ENCODE measurements around the gene IDH2. TPM values are rescaled to one million over a fixed set of nuclear protein-coding genes. Genes with fewer than 3 reads are reported as not detected.
"Not testable (repeated sequence)": the region's sequence is repeated elsewhere in the genome, so short reads cannot be mapped to it uniquely, and the experiment has no call there.

Gene IDH2
- total RNA-seq, 3 donors from 2014 or later (not counting 1 experiment from before 2014, with no cell fraction given), result 72.3 to 91.5 (median 81.0) TPM

DNA sequence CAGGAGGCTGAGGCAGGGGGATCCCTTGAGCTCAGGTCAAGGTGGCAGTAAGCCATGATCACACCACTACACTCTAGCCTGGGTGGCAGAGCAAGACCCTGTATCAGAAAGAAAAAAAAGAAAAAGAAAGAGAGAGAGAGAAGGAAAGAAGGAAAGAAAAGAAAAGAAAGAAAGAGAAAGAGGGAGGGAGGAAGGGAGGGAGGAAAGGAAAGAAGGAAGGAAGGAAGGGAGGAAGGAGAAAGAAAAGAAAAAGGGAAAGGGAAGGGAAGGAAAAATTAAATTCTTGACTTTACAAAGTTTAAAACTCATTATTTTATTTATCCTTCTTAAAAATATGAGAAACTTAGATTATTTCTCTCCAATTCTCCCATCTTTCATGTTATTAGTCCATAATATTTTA lies 17.1 kb upstream of the IDH2 start:
- no peak overlapping the region for H3K4me3 Mint-ChIP-seq
- H3K27ac Mint-ChIP-seq, result no peak overlapping the region
- H3K4me1 Mint-ChIP-seq, result no peaks in the 10 kb centered on the region
- no peaks in the 10 kb centered on the region for H3K4me1 ChIP-seq (ENCODE audit: control insufficient read depth, insufficient read depth, low read length)
- no peak overlapping the region for H3K4me3 ChIP-seq (ENCODE audit: low read length)
- H3K27me3 ChIP-seq (ENCODE audit: control insufficient read depth, insufficient read depth, low read length), result no peaks in the 10 kb centered on the region
- TF ChIP-seq, protein P1, sequence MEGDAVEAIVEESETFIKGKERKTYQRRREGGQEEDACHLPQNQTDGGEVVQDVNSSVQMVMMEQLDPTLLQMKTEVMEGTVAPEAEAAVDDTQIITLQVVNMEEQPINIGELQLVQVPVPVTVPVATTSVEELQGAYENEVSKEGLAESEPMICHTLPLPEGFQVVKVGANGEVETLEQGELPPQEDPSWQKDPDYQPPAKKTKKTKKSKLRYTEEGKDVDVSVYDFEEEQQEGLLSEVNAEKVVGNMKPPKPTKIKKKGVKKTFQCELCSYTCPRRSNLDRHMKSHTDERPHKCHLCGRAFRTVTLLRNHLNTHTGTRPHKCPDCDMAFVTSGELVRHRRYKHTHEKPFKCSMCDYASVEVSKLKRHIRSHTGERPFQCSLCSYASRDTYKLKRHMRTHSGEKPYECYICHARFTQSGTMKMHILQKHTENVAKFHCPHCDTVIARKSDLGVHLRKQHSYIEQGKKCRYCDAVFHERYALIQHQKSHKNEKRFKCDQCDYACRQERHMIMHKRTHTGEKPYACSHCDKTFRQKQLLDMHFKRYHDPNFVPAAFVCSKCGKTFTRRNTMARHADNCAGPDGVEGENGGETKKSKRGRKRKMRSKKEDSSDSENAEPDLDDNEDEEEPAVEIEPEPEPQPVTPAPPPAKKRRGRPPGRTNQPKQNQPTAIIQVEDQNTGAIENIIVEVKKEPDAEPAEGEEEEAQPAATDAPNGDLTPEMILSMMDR (IDR thresholded peaks at IDR 0.05), result no peak
- no peak overlapping the region for H3K27ac ChIP-seq (ENCODE audit: low read length)
- DNase-seq, result no peak
- no peaks in the 10 kb centered on the region for H3K36me3 ChIP-seq (ENCODE audit: control insufficient read depth, insufficient read depth, low read length)
- peaks cover 7% of the 10 kb centered on the region for H3K9me3 ChIP-seq (ENCODE audit: control insufficient read depth, insufficient read depth, low read length)
- peaks cover 5% of the 10 kb centered on the region for H3K36me3 Mint-ChIP-seq
- intact Hi-C loops (cut with micrococcal nuclease), result no loop called here
- no peaks in the 10 kb centered on the region for H3K9me3 Mint-ChIP-seq
- ATAC-seq, result no peak
- peaks cover 0 to 8% of the 10 kb centered on the region in 2 donors for H3K27me3 Mint-ChIP-seq (ENCODE audit: low read depth in 2 of 2)

DNA sequence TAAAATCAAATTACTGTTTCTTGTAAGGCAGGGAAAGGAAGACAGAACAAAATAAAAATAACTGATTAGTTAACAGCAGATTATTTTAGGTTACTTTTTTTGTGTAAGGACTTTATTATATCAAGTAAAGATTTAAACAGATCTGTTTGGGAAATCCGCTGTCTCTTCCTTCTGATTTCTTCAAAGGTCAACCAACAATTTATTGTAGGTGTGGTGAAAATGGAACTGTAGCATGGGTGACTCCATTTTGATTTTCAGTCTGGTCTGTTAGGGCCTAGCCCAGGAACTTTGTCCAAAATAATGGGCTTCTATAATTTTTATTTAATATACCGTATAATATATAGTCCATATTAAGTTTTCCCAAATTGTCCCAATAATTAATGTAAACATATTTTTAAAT lies 13.5 kb upstream of the IDH2 start:
- no peaks in the 10 kb centered on the region for H3K4me1 ChIP-seq (ENCODE audit: control insufficient read depth, insufficient read depth, low read length)
- no peak overlapping the region for H3K27ac ChIP-seq (ENCODE audit: low read length)
- intact Hi-C loops (cut with micrococcal nuclease), result no loop called here
- ATAC-seq, result no peak
- no peaks in the 10 kb centered on the region for H3K27me3 ChIP-seq (ENCODE audit: control insufficient read depth, insufficient read depth, low read length)
- Mint-ChIP-seq H3K27me3 (ENCODE audit: low read depth in 2 of 2) (peaks cover 0 to 6% of the 10 kb centered on the region in 2 donors), H3K27ac (no peak overlapping the region), H3K4me1 (no peaks in the 10 kb centered on the region), H3K36me3 (peaks cover 10% of the 10 kb centered on the region), H3K4me3 (no peak overlapping the region), H3K9me3 (no peaks in the 10 kb centered on the region)
- 100% methylated on average over 1 of the region's 2 CpGs for WGBS (ENCODE audit: insufficient coverage)
- TF ChIP-seq, protein P1 (IDR thresholded peaks at IDR 0.05), result no peak
- no peaks in the 10 kb centered on the region for H3K36me3 ChIP-seq (ENCODE audit: control insufficient read depth, insufficient read depth, low read length)
- no peak for DNase-seq
- peaks cover 7% of the 10 kb centered on the region for H3K9me3 ChIP-seq (ENCODE audit: control insufficient read depth, insufficient read depth, low read length)
- H3K4me3 ChIP-seq (ENCODE audit: low read length), result no peak overlapping the region

DNA sequence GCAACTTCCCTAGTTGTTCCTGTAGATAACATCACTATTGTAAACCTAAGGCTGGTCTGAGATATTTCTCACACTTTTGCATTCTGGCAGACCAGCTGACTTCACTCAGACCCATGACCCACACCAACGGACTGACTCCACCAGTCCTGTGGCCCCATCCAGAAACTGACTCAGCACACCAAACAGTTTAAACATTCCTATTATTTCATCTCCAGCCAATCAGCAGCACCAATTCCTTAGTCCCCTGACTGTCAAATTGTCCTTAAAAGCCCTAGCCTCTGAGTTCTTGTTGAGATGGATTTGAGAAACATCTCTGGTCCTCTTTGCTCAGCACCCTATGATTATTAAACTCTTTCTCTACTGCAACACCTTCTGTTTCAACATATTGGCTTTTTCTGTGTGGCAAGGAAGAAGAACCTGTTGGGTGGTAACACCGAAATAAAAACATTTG lies 12.2 kb upstream of the IDH2 start:
- Histone ChIP-seq H3K27me3 (ENCODE audit: control insufficient read depth, insufficient read depth, low read length) (no peaks in the 10 kb centered on the region), H3K36me3 (ENCODE audit: control insufficient read depth, insufficient read depth, low read length) (no peaks in the 10 kb centered on the region), H3K4me3 (ENCODE audit: low read length) (no peak overlapping the region), H3K4me1 (ENCODE audit: control insufficient read depth, insufficient read depth, low read length) (no peaks in the 10 kb centered on the region), H3K9me3 (ENCODE audit: control insufficient read depth, insufficient read depth, low read length) (peaks cover 7% of the 10 kb centered on the region), H3K27ac (ENCODE audit: low read length) (no peak overlapping the region)
- Mint-ChIP-seq H3K4me3 (no peak overlapping the region), H3K27ac (no peak overlapping the region), H3K9me3 (no peaks in the 10 kb centered on the region), H3K36me3 (peaks cover 10% of the 10 kb centered on the region), H3K4me1 (no peaks in the 10 kb centered on the region), H3K27me3 (ENCODE audit: low read depth in 2 of 2) (no peaks in the 10 kb centered on the region)
- TF ChIP-seq, protein P1 (IDR thresholded peaks at IDR 0.05), result no peak
- DNase-seq, result no peak
- WGBS (ENCODE audit: insufficient coverage), result 71% methylated on average over 1 of the region's 2 CpGs
- intact Hi-C loops (cut with micrococcal nuclease), result no loop called here
- ATAC-seq, result no peak

DNA sequence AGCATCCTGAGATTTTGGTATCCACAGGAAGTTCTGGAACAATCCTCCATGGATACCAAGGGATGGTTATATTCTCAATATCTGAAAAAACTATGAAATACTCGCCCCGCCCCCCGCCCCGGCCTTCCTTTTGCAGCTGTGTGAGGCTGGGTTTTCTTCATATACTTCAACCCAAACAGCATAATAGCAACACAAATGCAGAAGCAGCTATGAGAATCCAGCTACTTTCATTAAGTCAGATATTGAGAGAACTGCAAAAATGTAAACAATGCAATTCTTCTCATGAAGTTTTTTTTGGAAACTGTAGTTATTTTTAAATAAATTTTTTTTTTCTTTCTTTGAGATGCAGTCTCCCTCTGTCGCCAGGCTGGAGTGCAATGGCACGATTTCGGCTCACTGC lies 10.9 kb upstream of the IDH2 start:
- no peak overlapping the region for H3K4me3 Mint-ChIP-seq
- Histone ChIP-seq H3K36me3 (ENCODE audit: control insufficient read depth, insufficient read depth, low read length) (no peaks in the 10 kb centered on the region), H3K4me1 (ENCODE audit: control insufficient read depth, insufficient read depth, low read length) (no peaks in the 10 kb centered on the region), H3K27me3 (ENCODE audit: control insufficient read depth, insufficient read depth, low read length) (no peaks in the 10 kb centered on the region), H3K27ac (ENCODE audit: low read length) (no peak overlapping the region), H3K9me3 (ENCODE audit: control insufficient read depth, insufficient read depth, low read length) (peaks cover 7% of the 10 kb centered on the region), H3K4me3 (ENCODE audit: low read length) (no peak overlapping the region)
- no peaks in the 10 kb centered on the region for H3K4me1 Mint-ChIP-seq
- TF ChIP-seq, protein P1 (IDR thresholded peaks at IDR 0.05), result no peak
- H3K36me3 Mint-ChIP-seq, result peaks cover 10% of the 10 kb centered on the region
- no peaks in the 10 kb centered on the region for H3K27me3 Mint-ChIP-seq (ENCODE audit: low read depth in 2 of 2)
- no peaks in the 10 kb centered on the region for H3K9me3 Mint-ChIP-seq
- no peak for ATAC-seq
- 100% methylated on average over 1 of the region's 7 CpGs for WGBS (ENCODE audit: insufficient coverage)
- no peak overlapping the region for H3K27ac Mint-ChIP-seq
- intact Hi-C loops (cut with micrococcal nuclease), result no loop called here
- no peak for DNase-seq

DNA sequence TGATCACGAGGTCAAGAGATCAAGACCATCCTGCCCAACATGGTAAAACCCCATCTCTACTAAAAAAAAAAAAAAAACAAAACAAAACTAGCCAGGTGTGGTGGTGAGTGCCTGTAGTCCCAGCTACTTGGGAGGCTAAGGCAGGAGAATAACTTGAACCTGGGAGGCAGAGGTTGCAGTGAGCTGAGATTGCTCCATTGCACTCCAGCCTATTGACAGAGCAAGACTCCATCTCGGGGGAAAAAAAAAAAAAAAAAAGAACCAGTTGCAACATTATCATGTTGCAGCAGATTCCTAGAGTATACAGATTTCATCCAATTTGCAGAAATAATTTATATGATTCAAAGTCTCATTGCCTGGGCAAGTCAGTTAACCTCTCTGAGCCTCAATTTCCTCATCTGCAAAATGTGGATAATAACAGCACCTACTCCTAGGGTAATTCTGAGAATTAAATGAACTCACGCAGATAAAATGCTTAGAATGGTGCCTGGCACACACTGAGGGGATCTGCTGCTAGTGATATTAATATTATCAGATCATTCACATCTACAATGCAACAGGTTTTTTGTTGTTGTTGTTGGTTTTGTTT lies 7.0 kb upstream of the IDH2 start:
- DNase-seq; ATAC-seq; intact Hi-C loops (cut with micrococcal nuclease); H3K36me3 ChIP-seq (ENCODE audit: control insufficient read depth, insufficient read depth, low read length); H3K4me3 Mint-ChIP-seq; H3K36me3 Mint-ChIP-seq; H3K9me3 ChIP-seq (ENCODE audit: control insufficient read depth, insufficient read depth, low read length); H3K27ac Mint-ChIP-seq; H3K27me3 Mint-ChIP-seq (ENCODE audit: low read depth in 2 of 2); H3K4me3 ChIP-seq (ENCODE audit: low read length); H3K9me3 Mint-ChIP-seq; H3K27ac ChIP-seq (ENCODE audit: low read length); H3K4me1 Mint-ChIP-seq; H3K27me3 ChIP-seq (ENCODE audit: control insufficient read depth, insufficient read depth, low read length); H3K4me1 ChIP-seq (ENCODE audit: control insufficient read depth, insufficient read depth, low read length): not testable (repeated sequence)
- WGBS (ENCODE audit: insufficient coverage), result 100% methylated on average over 1 of the region's 3 CpGs
